Stimulated activated CD8-positive, alpha-beta memory T cell treated with anti-CD3 and anti-CD28 coated beads, Interleukin-7, amount 100 ng/mL, for 24 hours (primary cell): ENCODE results near the gene CDH23.
"Not testable (repeated sequence)": the region's sequence is repeated elsewhere in the genome, so short reads cannot be mapped to it uniquely, and the experiment has no call there.

Experiments
- DNase-seq: peaks from one replicate; pipeline ENCODE4 v3.0.0-alpha.2; 2020; ENCODE audit warnings: low read depth

The CDH23 gene

GRCh38 chr10:71396711-71397295 is at the start of gene CDH23:
Gene CDH23 (plus strand): TSS chr10:71396920. CDS start chr10:71439832, 42,912 bp downstream.
- no peak for DNase-seq

GRCh38 chr10:71347587-71348395 is 48.9 kb upstream of the CDH23 start:
- DNase-seq: no peak

- no peak for DNase-seq
These were observed 47.9 kb upstream of the CDH23 start for GRCh38 chr10:71348850-71349249.

GRCh38 chr10:71349406-71349805 is 47.3 kb upstream of the CDH23 start:
- no peak for DNase-seq

- no peak for DNase-seq
These were observed 45.6 kb upstream of the CDH23 start for GRCh38 chr10:71351087-71351486.

GRCh38 chr10:71351628-71352319 is 44.9 kb upstream of the CDH23 start:
- DNase-seq: no peak

GRCh38 chr10:71353639-71354038 is 43.1 kb upstream of the CDH23 start:
- no peak for DNase-seq

GRCh38 chr10:71354776-71355175 is 41.9 kb upstream of the CDH23 start:
- DNase-seq: no peak

GRCh38 chr10:71355886-71356285 is 40.8 kb upstream of the CDH23 start:
- no peak for DNase-seq

- no peak for DNase-seq
These were observed 38.9 kb upstream of the CDH23 start for GRCh38 chr10:71357792-71358265.

- no peak for DNase-seq
These were observed 38.4 kb upstream of the CDH23 start for GRCh38 chr10:71358277-71358676.

- not testable (repeated sequence) for DNase-seq
These were observed 37.8 kb upstream of the CDH23 start for GRCh38 chr10:71358906-71359305.

GRCh38 chr10:71359364-71360046 is 37.2 kb upstream of the CDH23 start:
- no peak for DNase-seq

GRCh38 chr10:71360735-71361134 is 36.0 kb upstream of the CDH23 start:
- DNase-seq: no peak

GRCh38 chr10:71361581-71361980 is 35.1 kb upstream of the CDH23 start:
- no peak for DNase-seq

GRCh38 chr10:71362141-71362540 is 34.6 kb upstream of the CDH23 start:
- no peak for DNase-seq

- no peak for DNase-seq
These were observed 32.8 kb upstream of the CDH23 start for GRCh38 chr10:71363936-71364335.

- DNase-seq: no peak
These were observed 31.4 kb upstream of the CDH23 start for GRCh38 chr10:71365366-71365765.

GRCh38 chr10:71366690-71367089 is 30.0 kb upstream of the CDH23 start:
- DNase-seq: no peak

GRCh38 chr10:71367271-71367670 is 29.4 kb upstream of the CDH23 start:
- DNase-seq: no peak

- DNase-seq: no peak
These were observed 28.5 kb upstream of the CDH23 start for GRCh38 chr10:71368176-71368575.

GRCh38 chr10:71368643-71369042 is 28.1 kb upstream of the CDH23 start:
- DNase-seq: no peak
